Left lung (tissue), 10 donors: Measurements from ENCODE around the gene KIF26B. TPM values are rescaled to one million over a fixed set of nuclear protein-coding genes. Genes with fewer than 3 reads are reported as not detected.
"Not testable (repeated sequence)": the region's sequence is repeated elsewhere in the genome, so short reads cannot be mapped to it uniquely, and the experiment has no call there.

ENCODE experiments used
- ATAC-seq: fragments of 200-7000 bp; cut with Tn5 transposase; one replicate; pipeline ENCODE4 v1.9.1; 2020; ENCODE audit warnings: moderate library complexity
- DNase-seq, 4 donors: peaks; one replicate each; pipeline ENCODE4 v3.0.0-alpha.2; 2013 to 2020
- H3K27ac ChIP-seq, 2 donors: fragments of 200-600 bp; sonication (generic) in 1 of 2; one replicate each; pipeline versions ENCODE4 v1.5.0 to v1.8.0; 2020 to 2021
- H3K27me3 ChIP-seq, 2 donors: fragments of 200-600 bp; sonication (generic) in 1 of 2; one replicate each; pipeline versions ENCODE4 v1.5.0 to v1.8.0; 2020 to 2021
- H3K36me3 ChIP-seq, 2 donors: fragments of 200-600 bp; sonication (generic) in 1 of 2; one replicate each; pipeline versions ENCODE4 v1.5.0 to v1.8.0; 2020 to 2021
- H3K4me1 ChIP-seq, 2 donors: fragments of 200-600 bp; one replicate each; pipeline ENCODE4 v1.8.0; 2021
- H3K4me3 ChIP-seq, 2 donors: fragments of 200-600 bp; sonication (generic) in 1 of 2; one replicate each; pipeline versions ENCODE4 v1.5.0 to v1.8.0; 2020 to 2021; ENCODE audit warnings: mild to moderate bottlenecking in 1 of 2
- H3K9me3 ChIP-seq, 2 donors: fragments of 200-600 bp; sonication (generic) in 1 of 2; one replicate each; pipeline versions ENCODE4 v1.5.0 to v1.8.0; 2020 to 2021
- CTCF ChIP-seq, 2 donors: fragments of 200-600 bp; sonication (generic) in 1 of 2; IDR thresholded peaks; one replicate each; pipeline versions ENCODE4 v1.5.0 to v1.8.0; 2021; ENCODE audit warnings: antibody characterized with exemption in 2 of 2
- intact Hi-C, 2 donors: fragments of 100-400 bp; cut with DNase I; formaldehyde crosslinking; loops; one replicate each; pipeline versions ENCODE4 v1.11.2 to v1.14.2; 2022
- polyA plus RNA-seq, 6 donors: library from polyadenylated mRNA; unstranded; fragments of 120-200 nt; gene quantifications; one replicate each; pipeline ENCODE4 v1.2.1, GENCODE V29; 2013; ENCODE audit not compliant: insufficient read length in 6 of 6
- total RNA-seq, 2 donors: library from RNA; stranded (reverse); fragmentation: NEBNext Ultra II Directional; extraction: Animal tissue kit (Norgen Biotek cat#: 25700); gene quantifications; one replicate each; pipeline ENCODE4 v1.2.1, GENCODE V29; 2021
- donor health status: DM: no; HTN: yes; CAD: no.
- donor health status: DM: no; HTN: no; CAD: no.

KIF26B gene
- total and polyA plus RNA-seq, 8 donors, result 3.9 to 28.3 (median 6.5) TPM

- DNase-seq (no peak), ATAC-seq (no peak)
- Histone ChIP-seq H3K36me3 (no peaks in the 10 kb centered on the region), H3K9me3 (no peaks in the 10 kb centered on the region), H3K27ac (no peak overlapping the region), H3K27me3 (no peaks in the 10 kb centered on the region), H3K4me1 (no peaks in the 10 kb centered on the region), H3K4me3 (no peak overlapping the region)
- TF ChIP-seq CTCF (IDR thresholded peaks at IDR 0.05), result no peak
- intact Hi-C loops, result no loop called here
Measured at GRCh38 chr1:245353411-245353810, 198.6 kb downstream of the KIF26B start.

GRCh38 chr1:245353915-245354775, 199.4 kb downstream of the KIF26B start:
- no peaks in the 10 kb centered on the region for H3K36me3 ChIP-seq
- H3K4me3 ChIP-seq, result no peak overlapping the region
- no peak for ATAC-seq
- H3K27ac ChIP-seq, result no peak overlapping the region
- H3K27me3 ChIP-seq, result no peaks in the 10 kb centered on the region
- no peaks in the 10 kb centered on the region for H3K9me3 ChIP-seq
- no peak for TF ChIP-seq CTCF (IDR thresholded peaks at IDR 0.05)
- no peak for DNase-seq
- no peaks in the 10 kb centered on the region for H3K4me1 ChIP-seq
- intact Hi-C loops, result no loop called here

- H3K4me1 ChIP-seq, DNase-seq, H3K4me3 ChIP-seq, H3K9me3 ChIP-seq, H3K36me3 ChIP-seq, ATAC-seq, H3K27ac ChIP-seq, H3K27me3 ChIP-seq, intact Hi-C loops: not testable (repeated sequence)
Measured at GRCh38 chr1:245355851-245356630, 201.3 kb downstream of the KIF26B start.

- DNase-seq (no peak), ATAC-seq (no peak)
- intact Hi-C loops, result no loop called here
- Histone ChIP-seq H3K4me1 (no peaks in the 10 kb centered on the region), H3K36me3 (no peaks in the 10 kb centered on the region), H3K4me3 (no peak overlapping the region), H3K27ac (no peak overlapping the region), H3K9me3 (no peaks in the 10 kb centered on the region), H3K27me3 (no peaks in the 10 kb centered on the region)
- no peak for TF ChIP-seq CTCF (IDR thresholded peaks at IDR 0.05)
Measured at GRCh38 chr1:245356891-245357585, 202.3 kb downstream of the KIF26B start.

GRCh38 chr1:245359101-245359680, 204.4 kb downstream of the KIF26B start:
- intact Hi-C loops, ATAC-seq, H3K4me3 ChIP-seq, H3K9me3 ChIP-seq, DNase-seq, H3K27me3 ChIP-seq, H3K36me3 ChIP-seq, H3K4me1 ChIP-seq, H3K27ac ChIP-seq: not testable (repeated sequence)
